GM06990 (cell line): ENCODE data around the gene CXCL16.
"Not testable (repeated sequence)": the region's sequence is repeated elsewhere in the genome, so short reads cannot be mapped to it uniquely, and the experiment has no call there.

Experiments
- DNase-seq: peaks from one replicate; pipeline ENCODE4 v3.0.0-alpha.2; 2011; ENCODE audit not compliant: insufficient read length; ENCODE audit errors: extremely low read depth
- H3K27me3 ChIP-seq: replicated peaks from 2 replicates; pipeline ENCODE4 v1.6.0; 2011; ENCODE audit warnings: low read length; ENCODE audit not compliant: control insufficient read depth, insufficient read depth
- H3K36me3 ChIP-seq: 2 replicates; pipeline ENCODE4 v1.5.1; 2011; ENCODE audit warnings: low read length; ENCODE audit not compliant: control insufficient read depth, insufficient read depth
- H3K4me3 ChIP-seq: replicated peaks from 2 replicates; pipeline ENCODE4 v1.5.1; 2011; ENCODE audit warnings: low read depth, mild to moderate bottlenecking, control low read depth, low read length
- TF ChIP-seq, protein P1 (sequence below): IDR thresholded peaks from 2 replicates; pipeline ENCODE4 v1.5.1; 2011; ENCODE audit warnings: low read length, control low read depth, mild to moderate bottlenecking, inconsistent platforms; ENCODE audit not compliant: insufficient read depth, poor library complexity, severe bottlenecking

Gene CXCL16

GRCh38 chr17:4719146-4719545 lies 20.6 kb downstream of the CXCL16 start:
- H3K27me3 ChIP-seq = no peaks in the 10 kb centered on the region
- no peak for DNase-seq
- TF ChIP-seq, protein P1, sequence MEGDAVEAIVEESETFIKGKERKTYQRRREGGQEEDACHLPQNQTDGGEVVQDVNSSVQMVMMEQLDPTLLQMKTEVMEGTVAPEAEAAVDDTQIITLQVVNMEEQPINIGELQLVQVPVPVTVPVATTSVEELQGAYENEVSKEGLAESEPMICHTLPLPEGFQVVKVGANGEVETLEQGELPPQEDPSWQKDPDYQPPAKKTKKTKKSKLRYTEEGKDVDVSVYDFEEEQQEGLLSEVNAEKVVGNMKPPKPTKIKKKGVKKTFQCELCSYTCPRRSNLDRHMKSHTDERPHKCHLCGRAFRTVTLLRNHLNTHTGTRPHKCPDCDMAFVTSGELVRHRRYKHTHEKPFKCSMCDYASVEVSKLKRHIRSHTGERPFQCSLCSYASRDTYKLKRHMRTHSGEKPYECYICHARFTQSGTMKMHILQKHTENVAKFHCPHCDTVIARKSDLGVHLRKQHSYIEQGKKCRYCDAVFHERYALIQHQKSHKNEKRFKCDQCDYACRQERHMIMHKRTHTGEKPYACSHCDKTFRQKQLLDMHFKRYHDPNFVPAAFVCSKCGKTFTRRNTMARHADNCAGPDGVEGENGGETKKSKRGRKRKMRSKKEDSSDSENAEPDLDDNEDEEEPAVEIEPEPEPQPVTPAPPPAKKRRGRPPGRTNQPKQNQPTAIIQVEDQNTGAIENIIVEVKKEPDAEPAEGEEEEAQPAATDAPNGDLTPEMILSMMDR = no peak
- no peak overlapping the region for H3K4me3 ChIP-seq
- peaks cover 17% of the 10 kb centered on the region for H3K36me3 ChIP-seq

DNA sequence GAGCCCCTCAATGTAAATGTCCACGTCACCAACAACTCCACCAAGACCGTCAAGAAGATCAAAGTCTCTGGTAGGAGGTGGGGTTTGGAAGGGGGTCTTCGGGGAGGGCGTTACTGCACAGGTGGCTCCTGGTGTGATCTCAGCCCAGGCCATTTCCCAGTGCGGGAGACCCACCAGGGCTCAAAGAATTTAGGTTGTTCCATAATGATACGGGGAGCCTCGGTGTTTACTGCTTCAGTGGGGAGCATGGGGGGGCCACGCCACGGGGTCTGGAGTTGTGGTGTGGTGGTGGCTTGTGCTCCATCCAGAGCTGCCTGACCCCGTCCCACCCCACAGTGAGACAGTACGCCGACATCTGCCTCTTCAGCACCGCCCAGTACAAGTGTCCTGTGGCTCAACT lies 21.5 kb downstream of the CXCL16 start:
- H3K4me3 ChIP-seq = no peak overlapping the region
- DNase-seq = no peak
- TF ChIP-seq, protein P1 = no peak
- H3K27me3 ChIP-seq = no peaks in the 10 kb centered on the region
- H3K36me3 ChIP-seq = peaks cover 17% of the 10 kb centered on the region

- no peak for DNase-seq
- Histone ChIP-seq H3K4me3 (no peak overlapping the region), H3K36me3 (peaks cover 17% of the 10 kb centered on the region), H3K27me3 (no peaks in the 10 kb centered on the region)
- TF ChIP-seq, protein P1 = no peak
These were observed 21.9 kb downstream of the CXCL16 start for GRCh38 chr17:4717791-4718190.

- Histone ChIP-seq H3K4me3 (no peak overlapping the region), H3K27me3 (no peaks in the 10 kb centered on the region), H3K36me3 (peaks cover 17% of the 10 kb centered on the region)
- DNase-seq = no peak
- TF ChIP-seq, protein P1 = no peak
These were observed 23.6 kb downstream of the CXCL16 start for GRCh38 chr17:4716081-4716480.

DNA sequence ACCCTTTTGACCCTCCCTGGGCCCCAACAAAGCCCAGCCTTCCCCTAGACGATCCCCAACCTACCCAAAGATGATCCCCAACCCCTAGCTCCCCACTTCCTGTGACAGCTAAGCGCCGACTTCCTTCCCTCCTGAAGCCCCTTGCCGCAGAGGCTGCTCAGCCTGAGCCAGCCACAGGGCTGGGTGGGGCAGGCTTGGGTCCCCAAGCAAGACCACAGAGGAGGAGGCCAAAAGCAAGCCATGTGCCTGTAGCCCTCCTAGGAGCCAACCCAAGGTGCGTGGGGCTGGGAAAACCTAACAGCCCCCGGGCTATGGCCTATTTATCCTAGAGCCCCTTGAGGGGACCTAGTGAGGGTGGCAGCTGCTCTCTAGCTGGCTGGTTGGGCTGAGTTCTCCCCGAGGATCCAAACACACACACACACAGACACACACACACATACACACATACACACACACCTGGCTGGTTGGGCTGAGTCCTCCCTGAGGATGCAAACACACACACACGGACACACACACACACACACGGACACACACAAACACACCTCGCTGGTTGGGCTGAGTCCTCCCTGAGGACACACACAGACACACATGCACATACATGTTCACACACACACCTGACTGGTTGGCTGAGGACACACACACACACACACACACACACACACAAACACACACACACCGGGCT lies 24.5 kb downstream of the CXCL16 start:
- no peaks in the 10 kb centered on the region for H3K27me3 ChIP-seq
- TF ChIP-seq, protein P1 = no peak
- H3K36me3 ChIP-seq = peaks cover 17% of the 10 kb centered on the region
- H3K4me3 ChIP-seq = peak overlapping the region; percentile 5; the same call in 1 of the 2 replicates
- DNase-seq = no peak

- H3K36me3 ChIP-seq = peaks cover 15% of the 10 kb centered on the region
- not testable (repeated sequence) for H3K27me3 ChIP-seq, DNase-seq
- H3K4me3 ChIP-seq = peak overlapping the region; percentile 5; the same call in 1 of the 2 replicates
These were observed 25.2 kb downstream of the CXCL16 start for GRCh38 chr17:4714340-4715062.
